ENCODE measurements around the gene PPP3R1. TPM values are rescaled to one million over a fixed set of nuclear protein-coding genes. Genes with fewer than 3 reads are reported as not detected.

Gene PPP3R1
- total RNA-seq, 1 donor from 2014 or later: 46.3 TPM

DNA sequence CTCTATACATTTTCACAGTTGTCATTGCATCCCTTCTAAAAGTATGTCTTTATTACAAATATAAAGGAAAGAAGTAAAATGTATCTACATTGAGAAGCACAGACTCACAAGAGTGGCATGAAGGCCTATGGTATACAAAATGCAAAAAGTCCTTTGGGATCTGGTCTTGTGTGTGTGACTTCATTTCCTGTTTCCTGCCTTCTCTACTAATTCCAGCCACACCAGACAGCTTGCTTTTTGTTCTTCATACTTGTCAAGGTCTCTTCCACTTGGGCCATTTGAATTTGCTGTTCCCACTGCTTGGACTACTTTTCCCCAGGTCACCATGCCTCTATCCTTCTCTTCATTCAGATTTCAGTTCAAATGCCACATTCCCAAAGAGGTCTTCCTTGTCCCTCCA is 101.3 kb downstream of the PPP3R1 start:
- Mint-ChIP-seq H3K27ac (no peak overlapping the region), H3K9me3 (no peaks in the 10 kb centered on the region), H3K4me3 (no peak overlapping the region), H3K4me1 (ENCODE audit: unreplicated experiment) (peaks cover under 1% of the 10 kb centered on the region), H3K36me3 (no peaks in the 10 kb centered on the region), H3K27me3 (no peaks in the 10 kb centered on the region)
- no peak for DNase-seq (ENCODE audit: extremely low spot score, unreplicated experiment)
- TF ChIP-seq, protein P1, sequence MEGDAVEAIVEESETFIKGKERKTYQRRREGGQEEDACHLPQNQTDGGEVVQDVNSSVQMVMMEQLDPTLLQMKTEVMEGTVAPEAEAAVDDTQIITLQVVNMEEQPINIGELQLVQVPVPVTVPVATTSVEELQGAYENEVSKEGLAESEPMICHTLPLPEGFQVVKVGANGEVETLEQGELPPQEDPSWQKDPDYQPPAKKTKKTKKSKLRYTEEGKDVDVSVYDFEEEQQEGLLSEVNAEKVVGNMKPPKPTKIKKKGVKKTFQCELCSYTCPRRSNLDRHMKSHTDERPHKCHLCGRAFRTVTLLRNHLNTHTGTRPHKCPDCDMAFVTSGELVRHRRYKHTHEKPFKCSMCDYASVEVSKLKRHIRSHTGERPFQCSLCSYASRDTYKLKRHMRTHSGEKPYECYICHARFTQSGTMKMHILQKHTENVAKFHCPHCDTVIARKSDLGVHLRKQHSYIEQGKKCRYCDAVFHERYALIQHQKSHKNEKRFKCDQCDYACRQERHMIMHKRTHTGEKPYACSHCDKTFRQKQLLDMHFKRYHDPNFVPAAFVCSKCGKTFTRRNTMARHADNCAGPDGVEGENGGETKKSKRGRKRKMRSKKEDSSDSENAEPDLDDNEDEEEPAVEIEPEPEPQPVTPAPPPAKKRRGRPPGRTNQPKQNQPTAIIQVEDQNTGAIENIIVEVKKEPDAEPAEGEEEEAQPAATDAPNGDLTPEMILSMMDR (conservative IDR thresholded peaks at IDR 0.05): no peak

DNA sequence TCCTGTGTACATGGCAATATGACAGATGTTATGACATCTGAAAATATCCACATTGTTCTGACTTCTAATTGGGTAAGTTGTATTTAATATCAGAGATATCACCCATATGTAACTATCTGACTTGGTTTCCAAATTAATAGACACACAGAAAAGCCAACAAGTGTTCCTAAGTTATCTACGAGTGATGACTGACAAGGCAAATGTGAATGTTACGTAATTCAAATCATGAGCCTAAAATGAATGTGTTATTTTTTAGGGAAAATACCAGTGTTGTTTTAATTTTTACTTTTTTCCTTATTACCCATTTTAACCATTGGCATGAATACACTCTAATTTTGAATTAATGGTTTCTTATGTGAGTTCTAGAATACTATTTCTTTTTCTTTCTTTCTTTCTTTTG is 110.5 kb downstream of the PPP3R1 start:
- no peaks in the 10 kb centered on the region for H3K4me1 Mint-ChIP-seq (ENCODE audit: unreplicated experiment)
- H3K27me3 Mint-ChIP-seq: no peaks in the 10 kb centered on the region
- H3K36me3 Mint-ChIP-seq: no peaks in the 10 kb centered on the region
- no peak overlapping the region for H3K4me3 Mint-ChIP-seq
- TF ChIP-seq, protein P1 (conservative IDR thresholded peaks at IDR 0.05): no peak
- no peak overlapping the region for H3K27ac Mint-ChIP-seq
- DNase-seq (ENCODE audit: extremely low spot score, unreplicated experiment): no peak
- H3K9me3 Mint-ChIP-seq: no peaks in the 10 kb centered on the region

DNA sequence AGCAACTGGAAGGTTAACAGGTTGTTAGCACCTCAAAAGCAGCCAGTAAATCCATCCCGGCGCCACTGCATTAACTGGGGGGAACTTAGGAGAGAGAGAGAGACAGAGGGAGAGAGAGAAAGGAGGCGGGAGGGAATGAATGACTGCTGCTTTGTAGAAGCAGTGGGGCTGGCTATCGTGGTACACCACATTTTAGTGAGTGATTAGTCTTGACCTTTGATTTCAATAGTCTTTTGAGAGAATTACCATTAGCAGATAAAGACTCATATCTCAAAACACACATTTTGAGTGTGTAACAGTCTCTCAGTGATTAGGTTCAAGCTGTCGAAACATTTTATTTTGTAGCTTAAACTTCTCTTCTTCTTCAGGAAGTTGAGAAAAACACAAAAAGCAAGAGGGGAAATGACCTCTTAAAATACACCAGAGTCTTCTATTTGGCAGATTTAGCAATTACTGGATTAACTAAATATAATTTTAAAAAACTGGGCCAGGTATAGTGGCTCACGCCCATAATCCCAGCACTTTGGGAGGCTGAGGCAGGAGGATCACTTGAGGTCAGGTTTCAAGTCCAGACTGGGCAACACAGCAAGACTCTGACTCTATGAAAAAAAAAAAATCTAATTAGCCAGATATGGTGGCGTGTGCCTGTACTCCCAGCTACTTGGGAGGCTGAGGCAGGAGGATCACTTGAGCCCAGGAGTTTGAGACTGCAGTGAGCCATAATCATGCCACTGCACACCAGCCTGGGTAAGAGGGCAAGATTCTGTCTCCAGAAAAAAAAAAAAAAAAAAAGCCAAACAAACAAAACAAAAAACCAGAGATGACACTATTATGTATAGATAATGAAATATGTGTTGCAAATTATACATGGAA is 116.6 kb downstream of the PPP3R1 start:
- no peak overlapping the region for H3K4me3 Mint-ChIP-seq
- no peak for DNase-seq (ENCODE audit: extremely low spot score, unreplicated experiment)
- no peak overlapping the region for H3K27ac Mint-ChIP-seq
- no peaks in the 10 kb centered on the region for H3K4me1 Mint-ChIP-seq (ENCODE audit: unreplicated experiment)
- H3K9me3 Mint-ChIP-seq: no peaks in the 10 kb centered on the region
- TF ChIP-seq, protein P1 (conservative IDR thresholded peaks at IDR 0.05): no peak
- H3K36me3 Mint-ChIP-seq: peaks cover 3% of the 10 kb centered on the region
- H3K27me3 Mint-ChIP-seq: no peaks in the 10 kb centered on the region

DNA sequence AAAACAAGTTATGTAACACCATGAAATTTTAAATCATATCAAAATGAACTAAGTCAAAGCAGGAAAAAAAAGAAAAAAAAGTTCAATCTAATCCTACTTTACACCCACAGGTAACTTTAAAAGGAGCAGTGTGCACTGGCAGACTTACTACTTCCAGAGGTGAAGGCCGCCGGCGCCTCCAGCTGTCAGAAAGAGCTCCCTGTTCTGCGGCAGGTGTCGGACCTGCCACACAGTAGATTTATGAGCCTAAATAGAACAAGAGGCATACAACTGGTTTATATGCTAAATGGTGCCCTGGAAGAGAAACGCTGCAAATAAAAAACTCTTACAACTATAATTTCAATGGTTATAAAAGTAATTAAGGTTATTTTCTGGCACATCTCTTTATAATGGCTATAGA is 117.8 kb downstream of the PPP3R1 start:
- no peaks in the 10 kb centered on the region for H3K27me3 Mint-ChIP-seq
- no peaks in the 10 kb centered on the region for H3K4me1 Mint-ChIP-seq (ENCODE audit: unreplicated experiment)
- peaks cover 7% of the 10 kb centered on the region for H3K36me3 Mint-ChIP-seq
- TF ChIP-seq, protein P1 (conservative IDR thresholded peaks at IDR 0.05): no peak
- no peaks in the 10 kb centered on the region for H3K9me3 Mint-ChIP-seq
- H3K27ac Mint-ChIP-seq: no peak overlapping the region
- DNase-seq (ENCODE audit: extremely low spot score, unreplicated experiment): no peak
- H3K4me3 Mint-ChIP-seq: no peak overlapping the region

DNA sequence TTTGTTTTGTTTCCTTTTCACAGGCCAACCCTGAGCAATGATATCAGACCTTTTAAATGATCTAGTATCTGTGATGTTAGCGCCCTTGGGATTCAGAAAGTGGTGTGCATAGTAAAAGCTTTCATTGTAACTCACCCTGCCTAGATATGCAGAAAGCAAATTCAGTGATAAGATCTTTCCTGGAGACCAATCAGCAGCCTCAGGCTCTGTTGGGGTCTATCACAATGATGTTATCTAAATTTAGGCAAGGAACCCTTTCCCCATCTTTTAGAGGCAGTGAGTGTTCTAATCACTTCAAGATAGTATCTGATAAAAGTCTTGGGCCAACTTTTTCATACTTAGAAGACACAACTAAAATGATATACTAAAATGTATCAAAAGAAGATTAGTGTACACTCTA is 118.2 kb downstream of the PPP3R1 start:
- no peak overlapping the region for H3K4me3 Mint-ChIP-seq
- no peaks in the 10 kb centered on the region for H3K9me3 Mint-ChIP-seq
- TF ChIP-seq, protein P1 (conservative IDR thresholded peaks at IDR 0.05): no peak
- H3K27ac Mint-ChIP-seq: no peak overlapping the region
- no peaks in the 10 kb centered on the region for H3K4me1 Mint-ChIP-seq (ENCODE audit: unreplicated experiment)
- no peak for DNase-seq (ENCODE audit: extremely low spot score, unreplicated experiment)
- H3K27me3 Mint-ChIP-seq: no peaks in the 10 kb centered on the region
- peaks cover 7% of the 10 kb centered on the region for H3K36me3 Mint-ChIP-seq

Other genes with a start within 250 kb of the PPP3R1 start
- gene C1D, start 189.5 kb downstream of the PPP3R1 start, total RNA-seq (ENCODE audit: low replicate concordance): 19.6 and 26.7 TPM in 2 replicates
- 13.5 and 14.8 TPM in 2 replicates for gene PNO1, start 94.6 kb downstream of the PPP3R1 start, total RNA-seq (ENCODE audit: low replicate concordance)
- 0.36 and 15.0 TPM in 2 replicates for gene CNRIP1, start 67.4 kb upstream of the PPP3R1 start, total RNA-seq (ENCODE audit: low replicate concordance)
- not detected in 2 replicates for gene PLEK, start 112.8 kb upstream of the PPP3R1 start, total RNA-seq (ENCODE audit: low replicate concordance)
- gene FBXO48, start 214.8 kb upstream of the PPP3R1 start, total RNA-seq (ENCODE audit: low replicate concordance): 1.00 and 2.0 TPM in 2 replicates
- 3.8 and 6.2 TPM in 2 replicates for gene APLF, start 215.1 kb upstream of the PPP3R1 start, total RNA-seq (ENCODE audit: low replicate concordance)

All from type B pancreatic cell (in vitro differentiated cells).